ENCODE measurements around the gene PRR16. TPM values are rescaled to one million over a fixed set of nuclear protein-coding genes. Genes with fewer than 3 reads are reported as not detected.
"Not testable (repeated sequence)": the region's sequence is repeated elsewhere in the genome, so short reads cannot be mapped to it uniquely, and the experiment has no call there.

Gene PRR16
- polyA plus RNA-seq, 4 donors: 2.4 to 3.0 (median 2.7) TPM; not detected in 1

GRCh38 chr5:120454094-120454798, 9.9 kb upstream of the PRR16 start:
- Histone ChIP-seq H3K36me3 (ENCODE audit: control insufficient read depth in 3 of 3, insufficient read depth in 2 of 3, low read depth in 1 of 3, low read length in 3 of 3) (no peaks in the 10 kb centered on the region), H3K27me3 (ENCODE audit: control insufficient read depth in 3 of 3, insufficient read depth in 3 of 3, low read length in 3 of 3) (no peaks in the 10 kb centered on the region), H3K27ac (ENCODE audit: low read depth in 1 of 3, low read length in 2 of 3) (no peak overlapping the region), H3K4me1 (ENCODE audit: control insufficient read depth in 3 of 3, insufficient read depth in 2 of 3, low read depth in 1 of 3, low read length in 2 of 3) (no peaks in the 10 kb centered on the region), H3K4me3 (ENCODE audit: low read depth in 1 of 3, low read length in 3 of 3) (no peak overlapping the region), H3K9me3 (ENCODE audit: control insufficient read depth in 2 of 2, insufficient read depth in 1 of 2, low read depth in 1 of 2, low read length in 1 of 2) (peaks cover 0 to 2% of the 10 kb centered on the region in 2 donors)
- WGBS, 3 donors: 29 to 37% (median 29%) methylated on average over 1 of the region's 1 CpG
- DNase-seq (no peak), FAIRE-seq (no peak)

GRCh38 chr5:120456006-120456405, 8.1 kb upstream of the PRR16 start:
- no peak for DNase-seq
- no peak for FAIRE-seq
- Histone ChIP-seq H3K27ac (ENCODE audit: low read depth in 1 of 3, low read length in 2 of 3) (no peak overlapping the region), H3K4me1 (ENCODE audit: control insufficient read depth in 3 of 3, insufficient read depth in 2 of 3, low read depth in 1 of 3, low read length in 2 of 3) (no peaks in the 10 kb centered on the region), H3K9me3 (ENCODE audit: control insufficient read depth in 2 of 2, insufficient read depth in 1 of 2, low read depth in 1 of 2, low read length in 1 of 2) (peaks cover 0 to 2% of the 10 kb centered on the region in 2 donors), H3K36me3 (ENCODE audit: control insufficient read depth in 3 of 3, insufficient read depth in 2 of 3, low read depth in 1 of 3, low read length in 3 of 3) (no peaks in the 10 kb centered on the region), H3K27me3 (ENCODE audit: control insufficient read depth in 3 of 3, insufficient read depth in 3 of 3, low read length in 3 of 3) (no peaks in the 10 kb centered on the region), H3K4me3 (ENCODE audit: low read depth in 1 of 3, low read length in 3 of 3) (no peak overlapping the region)
- WGBS, 3 donors: 8 to 37% (median 30%) methylated on average over 3 of the region's 3 CpGs

GRCh38 chr5:120457839-120458507, 6.1 kb upstream of the PRR16 start:
- no peaks in the 10 kb centered on the region for H3K36me3 ChIP-seq (ENCODE audit: control insufficient read depth in 3 of 3, insufficient read depth in 2 of 3, low read depth in 1 of 3, low read length in 3 of 3)
- H3K4me3 ChIP-seq (ENCODE audit: low read depth in 1 of 3, low read length in 3 of 3): peak overlapping the region in 1 of 3 donors; percentile 59
- H3K27me3 ChIP-seq (ENCODE audit: control insufficient read depth in 3 of 3, insufficient read depth in 3 of 3, low read length in 3 of 3): peaks cover 0 to 1% (median under 1%) of the 10 kb centered on the region in 3 donors
- FAIRE-seq (no peak), DNase-seq (peak; percentile 7 to 73)
- no peaks in the 10 kb centered on the region for H3K4me1 ChIP-seq (ENCODE audit: control insufficient read depth in 3 of 3, insufficient read depth in 2 of 3, low read depth in 1 of 3, low read length in 2 of 3)
- H3K9me3 ChIP-seq (ENCODE audit: control insufficient read depth in 2 of 2, insufficient read depth in 1 of 2, low read depth in 1 of 2, low read length in 1 of 2): peaks cover 0 to 2% of the 10 kb centered on the region in 2 donors
- WGBS, 3 donors: 16 to 55% (median 24%) methylated on average over 20 of the region's 20 CpGs
- no peak overlapping the region for H3K27ac ChIP-seq (ENCODE audit: low read depth in 1 of 3, low read length in 2 of 3)

GRCh38 chr5:120458508-120458847, 5.6 kb upstream of the PRR16 start:
- WGBS, 3 donors: 26 to 56% (median 34%) methylated on average over 2 of the region's 2 CpGs
- not testable (repeated sequence) for H3K36me3 ChIP-seq (ENCODE audit: control insufficient read depth in 3 of 3, insufficient read depth in 2 of 3, low read depth in 1 of 3, low read length in 3 of 3); DNase-seq; H3K4me3 ChIP-seq (ENCODE audit: low read depth in 1 of 3, low read length in 3 of 3); H3K9me3 ChIP-seq (ENCODE audit: control insufficient read depth in 2 of 2, insufficient read depth in 1 of 2, low read depth in 1 of 2, low read length in 1 of 2); H3K27ac ChIP-seq (ENCODE audit: low read depth in 1 of 3, low read length in 2 of 3); FAIRE-seq; H3K27me3 ChIP-seq (ENCODE audit: control insufficient read depth in 3 of 3, insufficient read depth in 3 of 3, low read length in 3 of 3); H3K4me1 ChIP-seq (ENCODE audit: control insufficient read depth in 3 of 3, insufficient read depth in 2 of 3, low read depth in 1 of 3, low read length in 2 of 3)

- Histone ChIP-seq H3K4me1 (ENCODE audit: control insufficient read depth in 3 of 3, insufficient read depth in 2 of 3, low read depth in 1 of 3, low read length in 2 of 3) (no peaks in the 10 kb centered on the region), H3K27me3 (ENCODE audit: control insufficient read depth in 3 of 3, insufficient read depth in 3 of 3, low read length in 3 of 3) (peaks cover 2 to 30% (median 2%) of the 10 kb centered on the region in 3 donors), H3K36me3 (ENCODE audit: control insufficient read depth in 3 of 3, insufficient read depth in 2 of 3, low read depth in 1 of 3, low read length in 3 of 3) (no peaks in the 10 kb centered on the region), H3K4me3 (ENCODE audit: low read depth in 1 of 3, low read length in 3 of 3) (no peak overlapping the region), H3K9me3 (ENCODE audit: control insufficient read depth in 2 of 2, insufficient read depth in 1 of 2, low read depth in 1 of 2, low read length in 1 of 2) (peaks cover 0 to 2% of the 10 kb centered on the region in 2 donors), H3K27ac (ENCODE audit: low read depth in 1 of 3, low read length in 2 of 3) (no peak overlapping the region)
- 74 to 78% (median 75%) methylated on average over 2 of the region's 2 CpGs for WGBS, 3 donors
- DNase-seq: no peak
- no peak for FAIRE-seq
Observed at GRCh38 chr5:120461251-120461650, 2.8 kb upstream of the PRR16 start.

- H3K27ac ChIP-seq (ENCODE audit: low read depth in 1 of 3, low read length in 2 of 3): peak overlapping the region in 1 of 3 donors; percentile 54
- peaks cover 2 to 30% (median 2%) of the 10 kb centered on the region in 3 donors for H3K27me3 ChIP-seq (ENCODE audit: control insufficient read depth in 3 of 3, insufficient read depth in 3 of 3, low read length in 3 of 3)
- peaks cover 0 to 1% of the 10 kb centered on the region in 2 donors for H3K9me3 ChIP-seq (ENCODE audit: control insufficient read depth in 2 of 2, insufficient read depth in 1 of 2, low read depth in 1 of 2, low read length in 1 of 2)
- H3K36me3 ChIP-seq (ENCODE audit: control insufficient read depth in 3 of 3, insufficient read depth in 2 of 3, low read depth in 1 of 3, low read length in 3 of 3): no peaks in the 10 kb centered on the region
- no peak for DNase-seq
- H3K4me1 ChIP-seq (ENCODE audit: control insufficient read depth in 3 of 3, insufficient read depth in 2 of 3, low read depth in 1 of 3, low read length in 2 of 3): no peaks in the 10 kb centered on the region
- no peak overlapping the region for H3K4me3 ChIP-seq (ENCODE audit: low read depth in 1 of 3, low read length in 3 of 3)
- FAIRE-seq: no peak
- 48 to 60% (median 51%) methylated on average over 5 of the region's 5 CpGs for WGBS, 3 donors
Observed at GRCh38 chr5:120463006-120463680, 957 bp upstream of the PRR16 start.

GRCh38 chr5:120464627-120465435, 731 bp downstream of the PRR16 start:
- Histone ChIP-seq H3K27me3 (ENCODE audit: control insufficient read depth in 3 of 3, insufficient read depth in 3 of 3, low read length in 3 of 3) (peaks cover 2 to 30% (median 2%) of the 10 kb centered on the region in 3 donors), H3K4me3 (ENCODE audit: low read depth in 1 of 3, low read length in 3 of 3) (peak overlapping the region; percentile 22 to 42 (median 22)), H3K4me1 (ENCODE audit: control insufficient read depth in 3 of 3, insufficient read depth in 2 of 3, low read depth in 1 of 3, low read length in 2 of 3) (no peaks in the 10 kb centered on the region)

More at GRCh38 chr5:120464627-120465435, 731 bp downstream of the PRR16 start:
- Histone ChIP-seq H3K9me3 (ENCODE audit: control insufficient read depth in 2 of 2, insufficient read depth in 1 of 2, low read depth in 1 of 2, low read length in 1 of 2) (no peaks in the 10 kb centered on the region), H3K36me3 (ENCODE audit: control insufficient read depth in 3 of 3, insufficient read depth in 2 of 3, low read depth in 1 of 3, low read length in 3 of 3) (no peaks in the 10 kb centered on the region), H3K27ac (ENCODE audit: low read depth in 1 of 3, low read length in 2 of 3) (peak overlapping the region in 2 of 3 donors; percentile 40 to 68)
- 1% methylated on average over 33 of the region's 33 CpGs for WGBS, 3 donors
- peak in 1 of 2 donors; percentile 21 for DNase-seq
- FAIRE-seq: no peak
